GM19463 (cell line): Measurements from ENCODE around the gene AHRR.
"Not testable (repeated sequence)": the region's sequence is repeated elsewhere in the genome, so short reads cannot be mapped to it uniquely, and the experiment has no call there.

ENCODE experiments used
- ATAC-seq: cut with Tn5 transposase; IDR thresholded peaks from one replicate; pipeline ENCODE4 v1.9.1; 2021; ENCODE audit warnings: mild to moderate bottlenecking, moderate library complexity; ENCODE audit not compliant: unreplicated experiment

AHRR gene

DNA sequence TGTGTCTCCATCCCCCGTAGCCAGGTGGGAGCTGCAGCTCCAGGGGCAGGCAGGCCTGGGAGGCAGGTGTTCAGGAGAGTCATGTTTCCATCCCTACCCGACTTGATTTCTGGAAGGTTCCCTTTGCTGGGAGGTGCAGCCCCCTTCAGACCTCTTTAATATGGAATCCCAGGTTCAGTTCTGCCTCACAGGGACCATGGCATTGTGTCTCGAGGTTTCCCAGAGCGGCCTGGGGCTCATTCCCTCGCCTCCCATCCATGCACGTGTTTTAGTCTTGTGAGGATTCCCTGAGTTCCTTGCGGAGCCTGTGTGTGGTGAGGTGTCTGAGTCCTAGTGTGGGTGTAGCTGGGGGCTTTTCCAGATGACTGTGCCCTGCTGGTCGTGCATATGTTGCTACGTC lies 16.5 kb upstream of the AHRR start:
- no peak for ATAC-seq

DNA sequence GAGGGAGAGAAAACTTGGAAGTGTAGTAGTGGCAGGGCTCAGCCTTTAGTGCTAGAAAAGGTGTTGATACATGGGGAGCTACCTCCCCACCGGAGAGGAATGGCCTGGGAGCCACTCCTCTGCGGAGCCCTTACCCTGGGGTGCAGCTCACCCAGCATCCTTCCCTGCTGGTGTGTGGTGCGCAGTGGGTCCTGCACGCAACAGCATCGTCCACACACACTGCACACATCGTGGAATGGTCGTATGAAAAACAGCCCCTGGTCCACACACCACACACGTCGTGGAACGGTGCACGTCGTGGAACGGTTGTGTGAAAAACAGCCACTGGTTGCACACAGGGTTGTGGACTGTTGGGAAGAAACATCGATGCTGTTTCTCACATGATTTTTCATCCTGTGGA lies 16.1 kb upstream of the AHRR start:
- ATAC-seq = no peak

DNA sequence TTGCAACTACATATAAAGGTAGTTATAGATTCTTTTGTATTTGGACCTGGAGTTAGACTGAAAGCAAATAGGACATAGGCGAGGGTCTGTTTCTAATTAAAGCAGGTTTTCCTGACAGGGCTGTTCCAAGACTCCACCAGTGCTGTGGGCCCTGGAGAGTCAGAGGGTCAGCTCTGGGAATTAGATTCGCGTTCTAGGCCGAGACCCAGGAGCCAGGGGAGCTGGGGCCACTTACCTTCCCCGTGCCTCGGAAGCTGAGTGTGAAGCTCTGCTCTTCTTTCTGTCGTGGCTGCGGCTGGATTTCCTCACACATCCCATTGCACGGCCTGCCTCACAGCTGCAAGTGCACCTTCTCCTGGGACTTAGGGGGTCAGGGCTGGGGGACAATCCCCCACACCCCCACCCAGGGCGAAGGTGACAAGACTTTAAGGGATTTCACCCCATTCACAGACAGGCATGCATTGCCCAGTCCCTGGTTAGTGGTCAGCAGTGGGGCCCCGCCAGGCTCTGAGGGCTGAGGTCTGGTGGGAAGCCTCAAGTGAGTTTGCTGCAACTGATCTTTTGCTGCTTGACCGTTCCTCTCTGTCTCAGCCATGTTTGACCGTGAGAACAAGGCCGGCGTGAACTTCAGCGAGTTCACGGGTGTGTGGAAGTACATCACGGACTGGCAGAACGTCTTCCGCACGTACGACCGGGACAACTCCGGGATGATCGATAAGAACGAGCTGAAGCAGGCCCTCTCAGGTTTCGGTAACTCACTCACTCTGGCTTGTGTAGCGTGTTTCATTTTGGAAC lies 15.3 kb upstream of the AHRR start:
- no peak for ATAC-seq

DNA sequence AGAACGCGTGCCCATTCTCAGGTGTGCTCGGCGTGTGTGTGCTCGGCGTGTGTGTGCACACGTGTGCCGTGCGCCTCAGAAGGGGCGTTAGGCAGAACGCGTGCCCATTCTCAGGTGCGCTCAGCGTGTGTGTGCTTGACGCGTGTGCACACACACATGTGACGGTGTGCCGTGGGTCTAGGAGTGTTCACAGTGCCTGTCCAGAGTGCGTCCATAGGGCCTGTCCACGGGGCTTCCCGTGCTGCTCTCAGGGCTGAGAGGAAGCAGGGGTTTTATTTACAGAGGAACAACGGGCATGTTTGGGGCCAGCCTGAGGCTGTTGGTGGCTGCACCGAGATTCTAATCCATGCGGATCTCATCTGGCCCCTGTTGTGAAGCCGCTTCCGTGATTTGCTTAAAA lies 14.2 kb upstream of the AHRR start:
- no peak for ATAC-seq

DNA sequence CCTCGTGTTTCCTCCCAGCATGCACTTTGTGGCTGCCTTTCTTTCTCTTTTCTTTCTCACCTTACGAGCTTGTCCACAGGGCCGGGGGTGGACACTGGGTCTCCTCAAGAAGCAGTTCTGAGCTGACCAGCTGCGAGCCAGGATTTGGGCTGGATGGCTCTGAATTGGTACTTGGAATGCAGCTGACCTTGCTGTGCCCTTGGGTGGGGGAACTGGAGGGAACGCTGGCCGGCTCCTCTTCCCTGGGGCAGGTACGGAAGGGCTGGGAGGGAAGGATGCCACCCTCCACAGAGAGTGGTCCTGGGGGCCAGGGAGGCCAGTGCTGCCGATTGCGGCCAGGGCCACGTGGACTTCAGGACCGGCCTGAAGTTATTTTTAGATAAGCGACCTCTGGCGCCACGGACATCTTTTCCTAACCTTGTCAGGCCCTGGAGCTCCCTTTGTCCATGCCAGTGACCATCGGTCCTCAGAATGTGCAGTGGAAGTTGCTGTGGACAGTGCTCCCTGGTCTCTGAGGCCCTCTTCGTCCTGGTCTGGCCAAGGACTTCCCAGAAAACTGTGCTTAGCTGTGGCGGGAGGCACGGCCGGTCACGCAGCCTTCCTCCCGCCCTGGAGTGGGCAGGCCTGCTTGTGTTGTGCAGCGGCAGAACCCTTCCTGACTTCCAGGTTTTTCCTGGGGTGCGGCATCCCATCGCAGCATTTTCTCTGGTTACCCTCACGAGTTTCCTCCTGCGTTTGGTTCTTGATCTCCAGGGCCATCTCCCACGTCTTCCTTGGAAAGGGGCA lies 13.5 kb upstream of the AHRR start:
- no peak for ATAC-seq

DNA sequence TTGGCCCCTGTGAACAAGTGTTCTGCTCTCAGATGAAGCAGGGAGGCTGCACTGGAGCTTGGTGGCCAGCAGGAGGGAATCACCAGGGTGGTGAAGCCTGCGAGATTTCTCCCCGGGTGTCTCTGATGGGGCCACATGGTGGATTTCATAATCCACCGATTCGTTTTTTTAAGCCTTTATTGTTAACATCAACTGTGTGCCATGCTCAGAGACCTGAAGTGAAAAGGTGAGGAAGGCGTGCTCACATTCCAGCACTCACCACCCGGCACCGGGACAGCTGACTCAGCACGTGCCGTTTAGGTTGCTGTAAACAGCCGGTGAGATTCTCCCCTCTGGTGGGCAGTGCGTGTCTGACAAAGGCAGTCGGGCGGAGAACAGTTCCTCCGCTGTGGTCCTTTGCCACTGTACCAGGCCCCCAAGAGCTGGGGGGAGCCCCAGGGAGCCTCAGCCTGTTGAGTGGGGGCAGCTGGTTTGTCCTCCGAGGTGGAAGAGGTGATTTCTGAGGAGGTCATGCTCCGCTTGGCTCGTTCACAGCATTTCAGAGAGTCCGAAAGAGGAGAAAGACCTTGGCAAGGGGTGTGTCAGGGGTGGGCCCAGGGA lies 12.7 kb upstream of the AHRR start:
- no peak for ATAC-seq

DNA sequence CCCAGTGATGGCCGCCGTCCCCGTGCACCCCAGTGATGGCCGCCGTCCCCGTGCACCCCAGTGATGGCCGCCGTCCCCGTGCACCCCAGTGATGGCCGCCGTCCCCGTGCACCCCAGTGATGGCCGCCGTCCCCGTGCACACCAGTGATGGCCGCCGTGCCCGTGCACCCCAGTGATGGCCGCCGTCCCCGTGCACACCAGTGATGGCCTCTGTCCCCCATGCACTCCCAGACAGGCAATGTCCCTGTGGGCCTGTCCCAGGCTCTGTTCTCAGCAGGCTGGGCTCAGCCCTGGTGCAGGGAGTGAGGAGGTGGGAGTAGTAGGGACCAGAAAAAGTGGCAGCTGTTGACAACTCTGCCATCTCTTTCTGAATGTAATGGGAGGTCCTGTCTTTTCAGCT lies 11.7 kb upstream of the AHRR start:
- not testable (repeated sequence) for ATAC-seq

DNA sequence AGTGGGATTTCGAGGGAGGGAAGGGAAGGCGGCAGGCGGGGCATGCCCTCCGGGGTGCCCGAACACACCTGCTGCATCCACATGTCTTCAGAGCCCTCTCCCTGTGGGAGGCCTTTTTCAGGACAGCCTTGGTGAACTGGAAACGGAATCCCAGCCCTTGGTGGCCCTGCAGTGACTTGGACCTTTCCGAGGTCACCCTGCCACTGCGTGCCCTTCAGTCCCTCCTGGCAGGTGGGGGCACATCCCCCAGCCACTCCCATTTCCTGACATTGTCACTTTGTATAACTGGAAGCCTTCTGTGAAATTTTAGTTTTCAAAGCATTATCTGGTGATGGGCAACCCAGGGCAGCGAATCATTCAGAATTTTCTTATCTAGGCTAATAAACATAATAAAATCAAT lies 11.0 kb upstream of the AHRR start:
- no peak for ATAC-seq

DNA sequence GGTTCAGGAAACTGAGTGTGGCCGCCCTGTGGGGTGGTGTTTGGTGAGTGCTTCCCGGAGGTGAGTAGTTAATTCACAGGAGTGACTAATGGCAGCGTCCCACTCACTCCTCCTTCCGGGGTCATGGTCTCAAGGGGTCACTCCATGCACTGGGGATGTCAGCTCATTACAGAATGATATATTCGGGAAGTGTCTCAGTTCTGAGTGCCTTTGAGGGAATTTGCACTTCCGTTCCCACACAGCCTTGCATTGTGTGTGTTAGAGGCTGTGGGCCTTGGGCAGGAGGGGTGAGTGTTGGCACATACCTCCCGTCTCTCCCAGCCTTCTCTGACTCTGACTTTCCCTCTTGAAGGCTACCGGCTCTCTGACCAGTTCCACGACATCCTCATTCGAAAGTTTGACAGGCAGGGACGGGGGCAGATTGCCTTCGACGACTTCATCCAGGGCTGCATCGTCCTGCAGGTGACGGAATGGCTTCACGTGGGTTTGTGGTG lies 10.5 kb upstream of the AHRR start:
- ATAC-seq = no peak

DNA sequence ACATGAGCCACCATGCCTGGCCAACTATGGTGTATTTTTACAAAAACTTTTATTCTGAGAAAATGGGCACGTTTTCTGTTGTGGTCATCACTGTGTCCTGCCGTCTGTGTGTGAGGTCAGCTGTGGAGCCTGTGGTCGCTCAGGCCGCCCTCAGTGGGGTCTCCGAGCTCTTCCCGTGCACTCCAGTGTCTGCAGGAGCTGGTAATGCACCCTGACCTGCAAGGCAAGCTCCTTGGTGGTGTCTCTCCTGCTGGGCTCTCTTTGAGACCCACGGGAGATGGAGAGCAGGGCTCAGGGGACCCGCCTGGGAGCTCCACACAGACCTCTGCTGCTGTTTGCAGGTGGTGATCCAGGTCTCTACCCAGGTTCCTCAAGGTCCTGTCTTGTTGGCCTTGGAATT lies 9.6 kb upstream of the AHRR start:
- no peak for ATAC-seq

DNA sequence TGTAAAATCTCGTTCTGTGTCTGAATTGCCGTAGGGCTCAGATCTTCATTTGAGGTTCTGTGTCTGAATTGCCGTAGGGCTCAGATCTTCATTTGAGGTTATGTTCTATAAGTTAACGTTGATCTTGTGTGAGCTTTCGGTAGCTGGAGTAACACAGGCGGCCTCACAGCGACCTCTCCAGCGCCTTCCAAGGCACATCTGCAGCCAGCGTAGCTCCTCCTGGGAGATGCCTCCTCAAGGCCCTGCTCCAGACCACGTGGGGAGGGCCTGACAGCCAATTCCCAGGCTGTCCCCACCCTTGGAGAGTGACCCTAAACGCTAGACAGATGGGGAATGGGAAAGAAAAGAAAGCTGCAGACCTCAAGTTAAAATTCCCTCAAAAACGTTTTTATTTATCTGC lies 8.7 kb upstream of the AHRR start:
- no peak for ATAC-seq

DNA sequence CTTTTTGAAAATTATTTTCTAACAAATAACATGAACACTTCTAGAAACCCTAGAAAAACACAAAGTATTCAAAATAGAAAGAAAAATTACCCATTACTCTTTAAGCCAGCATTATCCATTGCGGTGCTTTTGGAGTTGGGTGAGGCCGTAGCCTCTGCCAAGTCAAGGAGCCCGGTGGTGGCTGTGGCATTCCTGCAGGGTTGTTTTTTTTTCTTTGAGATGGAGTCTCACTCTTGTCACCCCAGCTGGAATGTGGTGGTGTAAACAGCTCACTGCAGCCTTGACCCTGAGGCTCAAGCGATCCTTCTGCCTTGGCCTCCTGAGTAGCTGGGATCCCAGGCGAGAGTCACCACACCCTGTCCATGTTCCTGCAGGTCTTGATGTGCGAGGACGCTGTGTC lies 8.2 kb upstream of the AHRR start:
- no peak for ATAC-seq

DNA sequence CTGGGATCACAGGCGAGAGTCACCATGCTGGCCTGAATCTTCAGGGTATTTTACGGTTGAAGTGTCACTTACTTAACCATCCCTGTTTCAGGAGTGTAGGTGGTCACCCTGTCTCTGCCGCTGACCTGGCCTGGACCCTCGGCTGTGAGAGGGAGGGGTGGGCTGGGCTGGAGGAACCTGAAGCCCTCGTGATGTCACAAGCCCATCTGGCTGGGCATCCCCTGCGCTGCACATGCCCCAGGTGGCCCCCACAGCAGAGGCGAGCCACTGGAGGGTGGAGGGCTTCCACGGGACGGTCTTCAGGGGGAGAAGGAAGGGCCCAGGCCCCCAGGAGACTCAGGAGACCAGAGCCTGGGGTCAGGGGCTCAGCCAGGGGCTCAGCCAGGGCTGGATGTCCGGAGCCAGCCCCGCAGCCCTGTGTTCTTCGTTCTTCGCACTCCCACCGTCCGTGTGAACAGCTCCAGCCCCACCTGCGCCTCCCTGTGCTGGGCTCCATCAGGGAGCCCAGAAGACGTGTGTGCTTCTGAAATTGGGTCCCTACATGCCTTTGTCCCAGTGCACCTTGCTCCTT lies 7.6 kb upstream of the AHRR start:
- no peak for ATAC-seq

DNA sequence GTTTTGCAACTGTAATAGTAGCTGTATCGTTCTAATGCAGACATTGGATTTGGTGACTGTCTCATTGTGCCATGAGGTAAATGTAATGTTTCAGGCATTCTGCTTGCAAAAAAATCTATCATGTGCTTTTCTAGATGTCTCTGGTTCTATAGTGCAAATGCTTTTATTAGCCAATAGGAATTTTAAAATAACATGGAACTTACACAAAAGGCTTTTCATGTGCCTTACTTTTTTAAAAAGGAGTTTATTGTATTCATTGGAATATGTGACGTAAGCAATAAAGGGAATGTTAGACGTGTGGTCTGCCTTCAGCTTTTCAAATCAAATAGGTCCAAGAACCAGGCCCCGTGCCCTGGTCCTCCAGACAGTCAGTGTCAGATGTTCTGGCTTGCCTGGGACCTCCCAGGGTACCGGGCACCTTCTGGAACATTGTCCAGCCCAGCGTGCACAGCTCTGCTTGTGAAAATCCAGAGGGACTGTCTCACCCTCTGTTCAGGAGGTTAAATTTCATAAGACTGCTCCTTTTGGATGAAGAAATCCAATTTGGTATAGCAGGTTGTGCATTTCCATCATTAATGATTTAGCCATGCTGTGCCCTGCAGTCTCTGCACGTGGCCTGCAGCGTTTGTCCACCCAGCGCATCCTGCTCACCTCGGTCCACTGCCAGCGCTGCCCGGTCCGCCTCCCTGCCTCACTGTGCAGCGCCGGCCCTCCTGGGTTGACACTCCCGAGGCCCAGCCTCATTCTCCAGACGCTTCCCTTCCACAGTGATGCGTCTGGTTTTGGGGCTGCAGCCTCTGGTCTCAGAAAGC lies 6.6 kb upstream of the AHRR start:
- ATAC-seq = no peak

DNA sequence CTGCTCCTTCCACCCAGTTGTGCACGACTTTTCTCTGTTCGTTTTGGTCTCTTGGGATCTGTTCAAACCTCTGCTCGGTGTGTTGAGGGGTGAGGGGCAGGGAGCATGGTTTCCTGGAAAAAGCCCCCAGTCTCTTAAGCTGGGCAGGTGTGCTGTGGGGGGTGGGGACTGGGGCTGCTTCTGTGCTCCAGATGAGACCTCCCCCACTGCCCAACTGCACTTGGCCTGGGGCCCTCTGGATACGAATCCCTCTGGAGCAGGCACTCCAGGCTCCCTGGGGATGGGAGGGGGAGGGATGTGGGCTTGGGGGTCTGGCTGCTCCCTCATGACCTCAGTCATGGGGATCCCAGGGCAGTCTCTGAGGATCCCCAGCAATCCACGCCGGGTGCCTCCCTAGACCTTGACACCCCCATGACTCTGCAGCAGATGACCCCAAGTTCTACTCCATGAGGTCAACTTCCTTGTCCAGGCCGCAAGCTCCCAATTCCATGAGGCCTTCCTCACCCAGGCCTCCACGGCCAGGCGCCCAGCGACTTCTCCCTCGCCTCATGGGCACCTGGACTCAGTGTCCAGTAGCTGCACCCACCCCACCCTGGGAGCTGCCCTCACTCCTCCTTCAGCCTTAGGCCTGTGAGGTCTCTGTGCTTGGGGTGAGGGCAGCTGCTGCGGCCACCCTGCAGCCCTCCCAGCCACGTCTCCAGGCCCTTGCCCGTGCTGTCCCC lies 5.9 kb upstream of the AHRR start:
- no peak for ATAC-seq

DNA sequence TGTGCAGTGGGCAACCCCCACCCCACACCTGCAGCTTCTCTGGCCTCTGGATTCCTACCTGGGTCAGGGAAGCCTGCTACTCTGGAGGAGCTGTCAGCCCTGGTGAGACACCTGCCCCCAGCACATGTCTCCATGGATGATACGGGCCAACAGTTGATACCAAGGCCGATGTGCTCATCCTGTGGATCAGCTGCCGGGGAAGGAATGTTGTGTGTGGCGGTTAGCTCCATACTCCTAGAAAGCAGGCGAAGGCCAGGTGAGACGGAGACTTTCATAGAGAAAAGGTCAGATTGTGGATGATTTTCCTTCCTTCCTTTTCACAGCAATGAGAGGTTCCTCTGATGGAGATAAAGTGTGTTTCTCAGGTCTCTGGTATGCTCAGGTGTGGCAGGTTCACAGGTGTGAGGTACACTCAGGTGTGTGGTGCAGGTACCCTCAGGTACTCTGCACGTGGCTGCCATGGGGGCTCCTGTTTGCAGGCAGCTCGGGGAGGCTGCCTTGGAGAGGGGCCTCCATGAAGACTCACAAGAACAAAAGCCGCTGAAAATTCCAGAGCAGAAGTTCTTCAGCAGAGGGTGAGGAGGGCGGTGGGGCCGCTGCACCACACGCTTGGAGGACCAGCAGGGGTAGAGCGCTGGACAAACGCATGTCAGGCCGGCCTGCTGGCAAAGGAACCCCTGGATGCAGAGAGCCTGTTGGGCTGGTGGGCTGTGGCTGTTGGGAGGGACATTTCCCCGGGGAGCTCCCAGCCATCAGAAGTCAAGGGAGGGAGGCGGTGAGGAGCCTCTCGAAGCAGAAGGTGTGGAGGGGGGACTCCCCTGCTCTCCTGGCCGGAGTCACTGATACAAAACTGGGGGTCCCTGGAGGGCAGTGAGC lies 5.1 kb upstream of the AHRR start:
- ATAC-seq = peak; percentile 21

DNA sequence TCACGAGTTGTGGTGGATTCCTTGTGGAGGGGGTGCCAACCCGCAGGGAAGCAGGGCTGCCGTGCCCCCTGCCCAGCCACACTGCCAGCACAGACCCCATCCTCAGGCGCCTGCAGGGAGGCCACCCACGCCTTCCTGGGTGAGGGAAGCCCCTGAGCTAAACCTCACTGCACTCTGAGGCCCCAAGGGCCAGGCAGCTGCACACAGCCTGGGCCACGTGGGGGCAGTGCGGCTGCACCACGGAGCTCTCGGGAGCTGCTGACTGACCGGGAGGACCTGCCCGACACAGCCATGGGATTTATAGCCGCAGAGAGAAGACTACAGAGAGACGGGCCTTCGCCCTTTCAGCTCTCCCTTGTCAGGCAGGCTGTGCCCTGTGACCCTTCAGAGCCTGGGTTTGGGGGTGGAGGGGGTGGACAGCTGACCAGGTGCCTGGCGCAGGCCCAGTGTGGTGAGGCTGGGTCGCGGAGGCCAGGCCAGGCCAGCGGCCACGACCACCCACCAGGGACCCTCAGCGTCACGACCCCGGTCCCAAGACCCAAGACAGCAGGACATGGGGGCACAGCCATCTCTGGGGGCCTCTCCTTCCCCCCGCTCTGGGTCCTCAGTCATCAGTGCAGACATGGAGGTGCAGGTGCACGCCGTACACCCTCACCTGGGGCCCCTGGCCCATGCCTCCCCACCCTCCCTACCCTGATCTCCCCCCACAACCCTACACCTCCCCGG lies 4.3 kb upstream of the AHRR start:
- peak; percentile 75 for ATAC-seq

DNA sequence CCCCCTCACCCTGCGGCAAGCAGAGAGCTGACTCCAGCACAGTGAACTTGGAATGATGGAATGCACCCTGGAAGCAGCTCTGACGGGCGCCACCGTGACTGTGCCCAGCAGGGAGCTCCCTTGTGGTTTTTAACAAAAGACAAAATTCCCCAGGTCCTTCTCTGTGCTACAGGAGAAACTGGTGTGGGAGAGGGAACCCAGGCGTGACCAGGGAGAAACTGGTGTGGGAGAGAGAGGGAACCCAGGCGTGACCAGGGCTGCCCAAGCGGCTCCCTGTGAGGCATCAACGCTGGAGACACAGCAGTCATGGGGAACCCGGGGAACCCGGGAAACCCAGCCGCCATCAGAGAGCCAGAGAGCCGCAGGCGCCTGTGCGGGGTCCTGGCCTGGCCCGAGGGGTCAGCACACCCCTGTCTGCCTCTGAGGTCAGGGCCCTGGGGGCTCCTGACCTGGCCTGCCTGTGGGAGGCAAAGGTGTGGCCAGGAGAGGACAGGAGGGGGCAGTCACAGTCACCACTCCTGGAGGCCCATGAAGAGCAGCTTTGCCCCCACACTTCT lies 3.1 kb upstream of the AHRR start:
- ATAC-seq = no peak
